Measurements from ENCODE around the gene CEBPZ.

GRCh38 chr2:37181726-37182684, 49.4 kb downstream of the CEBPZ start:
- no peak for TF ChIP-seq CTCF (IDR thresholded peaks at IDR 0.05)
- TF ChIP-seq FOXJ3 (CRISPR knock-in tag; IDR thresholded peaks at IDR 0.05; ENCODE audit: borderline replicate concordance), result no peak
- no peak for TF ChIP-seq PRDM15 (CRISPR knock-in tag; IDR thresholded peaks at IDR 0.05)
- no peak for TF ChIP-seq USF2 (CRISPR knock-in tag; IDR thresholded peaks at IDR 0.05)
- no peak for TF ChIP-seq IRF1 (CRISPR knock-in tag; IDR thresholded peaks at IDR 0.05)
- no peak for TF ChIP-seq ZNF232 (CRISPR knock-in tag; IDR thresholded peaks at IDR 0.05)
- TF ChIP-seq FOXK1 (CRISPR knock-in tag; IDR thresholded peaks at IDR 0.05), result no peak
- TF ChIP-seq MAX (CRISPR knock-in tag; IDR thresholded peaks at IDR 0.05), result no peak
- no peak for TF ChIP-seq SP1 (CRISPR knock-in tag; conservative IDR thresholded peaks at IDR 0.05)
- TF ChIP-seq HMGXB4 (CRISPR knock-in tag; IDR thresholded peaks at IDR 0.05), result no peak
- no peak for TF ChIP-seq ELF4 (CRISPR knock-in tag; IDR thresholded peaks at IDR 0.05; ENCODE audit: low read depth)
- no peak for TF ChIP-seq ATF3 (CRISPR knock-in tag; conservative IDR thresholded peaks at IDR 0.05)
- TF ChIP-seq ATF6 (CRISPR knock-in tag; IDR thresholded peaks at IDR 0.05), result no peak
